Ishikawa (cell line): ENCODE measurements around the gene ANKRD11.
A peak's percentile ranks its signal among the peaks of the same experiment; 100 is the strongest.

Source experiments
- CEBPB ChIP-seq: IDR thresholded peaks from 2 replicates; pipeline ENCODE4 v1.6.1; 2012
- CREB1 ChIP-seq: IDR thresholded peaks from 2 replicates; pipeline ENCODE4 v1.6.1; 2012; ENCODE audit warnings: low read depth
- EGR1 ChIP-seq: IDR thresholded peaks from 2 replicates; pipeline ENCODE4 v1.6.1; 2012
- EP300 ChIP-seq: IDR thresholded peaks from 2 replicates; pipeline ENCODE4 v1.6.1; 2012; ENCODE audit warnings: borderline replicate concordance
- FOXM1 ChIP-seq: IDR thresholded peaks from 2 replicates; pipeline ENCODE4 v1.6.1; 2012; ENCODE audit warnings: low read depth, borderline replicate concordance
- NFIC ChIP-seq: IDR thresholded peaks from 2 replicates; pipeline ENCODE4 v1.6.1; 2012
- RAD21 ChIP-seq: IDR thresholded peaks from 2 replicates; pipeline ENCODE4 v1.6.1; 2012; ENCODE audit warnings: low read depth
- TAF1 ChIP-seq: IDR thresholded peaks from 2 replicates; pipeline ENCODE4 v1.6.1; 2012; ENCODE audit warnings: low read depth, mild to moderate bottlenecking
- TCF12 ChIP-seq: IDR thresholded peaks from 2 replicates; pipeline ENCODE4 v1.6.1; 2012; ENCODE audit warnings: low read depth
- TEAD4 ChIP-seq: IDR thresholded peaks from 2 replicates; pipeline ENCODE4 v1.6.1; 2012
- YY1 ChIP-seq: IDR thresholded peaks from 2 replicates; pipeline ENCODE4 v1.6.1; 2012; ENCODE audit warnings: low read depth
- ZBTB7A ChIP-seq: IDR thresholded peaks from 2 replicates; pipeline ENCODE4 v1.6.1; 2012; ENCODE audit warnings: low read depth
- TF ChIP-seq, protein P1 (sequence below): IDR thresholded peaks from 2 replicates; pipeline ENCODE4 v1.6.1; 2012
- TF ChIP-seq, protein P2 (sequence below): IDR thresholded peaks from 2 replicates; pipeline ENCODE4 v1.6.1; 2012
- TF ChIP-seq, protein P3 (sequence below): IDR thresholded peaks from 2 replicates; pipeline ENCODE4 v1.6.1; 2012; ENCODE audit warnings: low read depth, mild to moderate bottlenecking

The ANKRD11 gene

DNA sequence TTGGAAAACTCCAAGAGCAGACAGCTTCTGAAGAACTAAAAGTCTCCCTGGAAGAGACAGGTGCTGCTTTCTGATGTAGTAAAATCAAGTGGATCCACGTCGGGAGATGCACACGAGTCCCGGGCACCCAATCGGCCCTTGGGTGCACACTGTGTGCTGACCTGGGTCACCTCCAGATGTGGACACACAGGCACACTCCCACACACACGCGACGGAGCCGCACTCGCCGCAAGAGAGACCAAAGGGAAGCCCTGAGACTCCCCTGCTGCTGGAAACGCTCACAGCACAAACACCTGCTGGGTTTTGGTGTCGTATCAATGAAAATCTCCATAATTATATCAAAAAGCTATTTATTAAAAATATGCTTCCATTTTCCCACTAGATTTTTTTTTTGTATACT is 94.2 kb downstream of the ANKRD11 start:
- TF ChIP-seq RAD21 (no peak), FOXM1 (no peak), YY1 (no peak), ZBTB7A (no peak), CREB1 (no peak), NFIC (no peak), TCF12 (no peak), TAF1 (no peak), CEBPB (no peak), TEAD4 (no peak), EGR1 (no peak), EP300 (no peak)
- TF ChIP-seq, protein P1, sequence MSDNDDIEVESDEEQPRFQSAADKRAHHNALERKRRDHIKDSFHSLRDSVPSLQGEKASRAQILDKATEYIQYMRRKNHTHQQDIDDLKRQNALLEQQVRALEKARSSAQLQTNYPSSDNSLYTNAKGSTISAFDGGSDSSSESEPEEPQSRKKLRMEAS: no peak
- TF ChIP-seq, protein P2, sequence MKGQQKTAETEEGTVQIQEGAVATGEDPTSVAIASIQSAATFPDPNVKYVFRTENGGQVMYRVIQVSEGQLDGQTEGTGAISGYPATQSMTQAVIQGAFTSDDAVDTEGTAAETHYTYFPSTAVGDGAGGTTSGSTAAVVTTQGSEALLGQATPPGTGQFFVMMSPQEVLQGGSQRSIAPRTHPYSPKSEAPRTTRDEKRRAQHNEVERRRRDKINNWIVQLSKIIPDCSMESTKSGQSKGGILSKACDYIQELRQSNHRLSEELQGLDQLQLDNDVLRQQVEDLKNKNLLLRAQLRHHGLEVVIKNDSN: no peak
- TF ChIP-seq, protein P3, sequence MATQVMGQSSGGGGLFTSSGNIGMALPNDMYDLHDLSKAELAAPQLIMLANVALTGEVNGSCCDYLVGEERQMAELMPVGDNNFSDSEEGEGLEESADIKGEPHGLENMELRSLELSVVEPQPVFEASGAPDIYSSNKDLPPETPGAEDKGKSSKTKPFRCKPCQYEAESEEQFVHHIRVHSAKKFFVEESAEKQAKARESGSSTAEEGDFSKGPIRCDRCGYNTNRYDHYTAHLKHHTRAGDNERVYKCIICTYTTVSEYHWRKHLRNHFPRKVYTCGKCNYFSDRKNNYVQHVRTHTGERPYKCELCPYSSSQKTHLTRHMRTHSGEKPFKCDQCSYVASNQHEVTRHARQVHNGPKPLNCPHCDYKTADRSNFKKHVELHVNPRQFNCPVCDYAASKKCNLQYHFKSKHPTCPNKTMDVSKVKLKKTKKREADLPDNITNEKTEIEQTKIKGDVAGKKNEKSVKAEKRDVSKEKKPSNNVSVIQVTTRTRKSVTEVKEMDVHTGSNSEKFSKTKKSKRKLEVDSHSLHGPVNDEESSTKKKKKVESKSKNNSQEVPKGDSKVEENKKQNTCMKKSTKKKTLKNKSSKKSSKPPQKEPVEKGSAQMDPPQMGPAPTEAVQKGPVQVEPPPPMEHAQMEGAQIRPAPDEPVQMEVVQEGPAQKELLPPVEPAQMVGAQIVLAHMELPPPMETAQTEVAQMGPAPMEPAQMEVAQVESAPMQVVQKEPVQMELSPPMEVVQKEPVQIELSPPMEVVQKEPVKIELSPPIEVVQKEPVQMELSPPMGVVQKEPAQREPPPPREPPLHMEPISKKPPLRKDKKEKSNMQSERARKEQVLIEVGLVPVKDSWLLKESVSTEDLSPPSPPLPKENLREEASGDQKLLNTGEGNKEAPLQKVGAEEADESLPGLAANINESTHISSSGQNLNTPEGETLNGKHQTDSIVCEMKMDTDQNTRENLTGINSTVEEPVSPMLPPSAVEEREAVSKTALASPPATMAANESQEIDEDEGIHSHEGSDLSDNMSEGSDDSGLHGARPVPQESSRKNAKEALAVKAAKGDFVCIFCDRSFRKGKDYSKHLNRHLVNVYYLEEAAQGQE: no peak

DNA sequence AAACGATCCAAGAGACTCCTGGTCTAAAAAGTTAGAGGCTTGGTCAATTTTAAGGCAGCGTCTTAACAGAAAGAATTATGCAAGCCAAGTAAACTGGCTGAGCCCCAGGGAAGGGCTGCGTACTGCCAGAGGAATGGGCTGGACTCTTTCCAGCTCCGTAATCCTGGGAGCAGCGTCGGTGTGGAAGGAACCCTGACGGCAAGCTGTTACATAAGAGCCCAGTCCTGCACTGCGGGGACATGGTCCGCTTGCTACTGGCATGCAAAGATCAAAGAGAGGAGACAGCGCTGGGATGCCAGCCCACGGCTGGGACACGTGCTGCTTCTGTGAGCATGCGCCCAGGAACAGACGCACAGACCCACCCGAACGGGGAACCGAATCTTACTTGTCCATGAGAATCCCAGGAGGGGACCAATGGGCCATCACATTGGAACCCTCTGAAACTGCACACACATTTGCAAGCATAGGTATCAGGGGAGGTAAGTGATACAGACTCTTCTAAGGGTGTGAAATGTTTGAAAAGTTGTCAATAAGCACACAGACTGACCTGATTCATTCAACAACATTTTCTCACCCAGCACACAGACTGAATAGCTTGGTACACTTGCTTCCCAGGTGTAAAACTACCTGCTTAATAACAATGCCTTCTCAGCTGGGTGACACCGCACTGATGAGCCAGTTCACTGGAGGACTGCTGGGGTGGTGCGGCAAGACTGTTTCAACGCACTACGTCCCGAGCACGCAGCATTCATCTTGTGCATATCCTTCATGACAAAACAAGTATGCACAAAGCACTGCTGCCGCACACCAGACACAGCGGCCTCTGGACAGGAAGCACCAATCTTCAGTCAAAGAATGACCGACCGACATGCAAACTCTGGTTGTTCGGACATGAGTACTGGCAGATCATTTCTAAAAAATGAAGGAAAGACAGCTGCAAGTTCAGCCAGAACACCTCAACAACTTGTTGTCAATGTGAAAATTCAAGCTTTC is 94.9 kb downstream of the ANKRD11 start:
- TF ChIP-seq NFIC (peak; percentile 98), CEBPB (peak; percentile 95), EGR1 (no peak; the same call in 1 of the 2 replicates), ZBTB7A (no peak), TEAD4 (peak; percentile 98), EP300 (peak; percentile 85), FOXM1 (no peak; the same call in 1 of the 2 replicates), CREB1 (no peak), YY1 (peak; percentile 54; the same call in 1 of the 2 replicates), RAD21 (peak; percentile 40; the same call in 1 of the 2 replicates), TAF1 (no peak), TCF12 (peak; percentile 87)
- TF ChIP-seq, protein P2: peak; percentile 92
- TF ChIP-seq, protein P1: peak; percentile 97
- TF ChIP-seq, protein P3: 0 out of 2 replicates have a peak, but pooled peaks have one; percentile 9

DNA sequence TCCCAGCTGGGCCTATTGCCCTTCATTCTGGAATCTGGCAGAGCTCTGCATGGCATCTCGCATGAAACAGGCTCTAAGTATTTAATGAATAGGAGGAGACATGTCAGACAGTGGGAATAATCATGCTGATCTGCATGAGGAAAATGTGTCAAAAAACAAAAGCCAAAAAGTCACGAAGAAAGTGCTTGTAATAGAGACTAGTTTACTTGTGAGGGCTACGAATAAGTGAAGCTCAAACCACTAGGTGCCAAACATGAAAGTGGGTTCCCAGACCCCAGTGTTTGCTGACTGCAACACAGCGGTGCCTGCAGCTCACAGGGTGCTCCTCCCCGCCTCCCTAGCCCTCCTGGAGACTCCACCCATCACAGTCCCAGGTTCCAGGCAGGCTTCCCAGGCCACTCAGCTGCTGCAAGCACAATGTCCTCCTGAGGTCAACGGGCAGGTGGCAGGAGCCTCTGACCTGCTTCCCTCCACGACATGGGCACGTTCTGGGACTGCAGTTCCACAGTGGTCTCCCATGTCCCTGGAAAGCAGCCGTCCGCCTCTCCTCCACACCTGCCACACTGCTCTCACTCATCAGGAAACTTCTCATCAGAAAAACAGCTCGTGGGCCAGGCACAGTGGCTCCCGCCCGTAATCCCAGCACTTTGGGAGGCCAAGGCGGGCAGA is 96.5 kb downstream of the ANKRD11 start:
- TF ChIP-seq TAF1 (no peak), CREB1 (no peak), FOXM1 (no peak), YY1 (no peak), TCF12 (no peak), ZBTB7A (no peak), TEAD4 (no peak), NFIC (no peak), RAD21 (no peak)
- TF ChIP-seq, protein P2: no peak
- TF ChIP-seq, protein P3: no peak
- TF ChIP-seq, protein P1: no peak
